ENCODE results near the gene ZFP36L2.

ZFP36L2 gene

GRCh38 chr2:43269074-43269572 is 42.7 kb upstream of the ZFP36L2 start:
- Histone ChIP-seq H3K4me1 (ENCODE audit: control insufficient read depth, insufficient read depth, low read length) (no peaks in the 10 kb centered on the region), H3K9me3 (ENCODE audit: control insufficient read depth, insufficient read depth, low read depth, low read length) (no peaks in the 10 kb centered on the region), H3K4me3 (ENCODE audit: low read depth, low read length) (no peak overlapping the region), H3K27ac (ENCODE audit: extremely low read depth, low read depth, low read length) (no peak overlapping the region), H3K36me3 (ENCODE audit: control insufficient read depth in 2 of 2, insufficient read depth in 1 of 2, low read length in 2 of 2) (no peaks in the 10 kb centered on the region; a peak in 1 of 3 replicates)
- ChIA-PET POLR2A (no interaction called here), CTCF (no interaction called here)
- TF ChIP-seq ZNF23 (tag by site-specific recombination; IDR thresholded peaks at IDR 0.05; ENCODE audit: borderline replicate concordance): no peak
- TF ChIP-seq ZNF660 (tag by site-specific recombination; IDR thresholded peaks at IDR 0.05): no peak
- no peak for TF ChIP-seq ZNF2 (tag by site-specific recombination; IDR thresholded peaks at IDR 0.05)
- no peak for TF ChIP-seq ZNF394 (tag by site-specific recombination; IDR thresholded peaks at IDR 0.05; ENCODE audit: borderline replicate concordance)
- no peak for TF ChIP-seq ZBTB11 (tag by site-specific recombination; conservative IDR thresholded peaks at IDR 0.05; ENCODE audit: low read depth)

GRCh38 chr2:43268066-43268953 is 41.9 kb upstream of the ZFP36L2 start:
- POLR2A ChIA-PET: no interaction called here
- Histone ChIP-seq H3K4me1 (ENCODE audit: control insufficient read depth, insufficient read depth, low read length) (no peaks in the 10 kb centered on the region), H3K27ac (ENCODE audit: extremely low read depth, low read depth, low read length) (no peak overlapping the region), H3K4me3 (ENCODE audit: low read depth, low read length) (no peak overlapping the region), H3K36me3 (ENCODE audit: control insufficient read depth in 2 of 2, insufficient read depth in 1 of 2, low read length in 2 of 2) (no peaks in the 10 kb centered on the region; a peak in 1 of 3 replicates), H3K9me3 (ENCODE audit: control insufficient read depth, insufficient read depth, low read depth, low read length) (no peaks in the 10 kb centered on the region)
- CTCF ChIA-PET: interaction anchor here (0.8 to 0.9 kb wide), 2 partner anchors 305 to 347 kb away, joined by 3 to 5 read pairs; no protein-coding TSS in a partner anchor
- TF ChIP-seq ZNF621 (tag by site-specific recombination; IDR thresholded peaks at IDR 0.05): no peak
- TF ChIP-seq ZNF184 (tag by site-specific recombination; IDR thresholded peaks at IDR 0.05): no peak
- no peak for TF ChIP-seq GLI2 (tag by site-specific recombination; IDR thresholded peaks at IDR 0.05; ENCODE audit: borderline replicate concordance, low read depth)
- no peak for TF ChIP-seq ZNF571 (tag by site-specific recombination; IDR thresholded peaks at IDR 0.05)
- TF ChIP-seq ZNF302 (tag by site-specific recombination; IDR thresholded peaks at IDR 0.05; ENCODE audit: low read depth): no peak
- TF ChIP-seq PRDM1 (tag by site-specific recombination; IDR thresholded peaks at IDR 0.05): no peak
- TF ChIP-seq ZNF24 (tag by site-specific recombination; IDR thresholded peaks at IDR 0.05): no peak
- no peak for TF ChIP-seq ZNF19 (tag by site-specific recombination; IDR thresholded peaks at IDR 0.05; ENCODE audit: low read depth)
- no peak for TF ChIP-seq TRIM28 (IDR thresholded peaks at IDR 0.05; ENCODE audit: borderline replicate concordance, low read length)
- no peak for TF ChIP-seq WT1 (tag by site-specific recombination; IDR thresholded peaks at IDR 0.05)

GRCh38 chr2:43267381-43267780 is 41.0 kb upstream of the ZFP36L2 start:
- TF ChIP-seq ZNF132 (tag by site-specific recombination; IDR thresholded peaks at IDR 0.05; ENCODE audit: borderline replicate concordance) (no peak), PRDM1 (tag by site-specific recombination; IDR thresholded peaks at IDR 0.05) (no peak), KLF8 (tag by site-specific recombination; IDR thresholded peaks at IDR 0.05) (no peak), ZFP41 (tag by site-specific recombination; IDR thresholded peaks at IDR 0.05; ENCODE audit: borderline replicate concordance) (no peak)
- Histone ChIP-seq H3K36me3 (ENCODE audit: control insufficient read depth in 2 of 2, insufficient read depth in 1 of 2, low read length in 2 of 2) (no peaks in the 10 kb centered on the region; a peak in 1 of 3 replicates), H3K4me3 (ENCODE audit: low read depth, low read length) (no peak overlapping the region), H3K9me3 (ENCODE audit: control insufficient read depth, insufficient read depth, low read depth, low read length) (no peaks in the 10 kb centered on the region), H3K27ac (ENCODE audit: extremely low read depth, low read depth, low read length) (no peak overlapping the region), H3K4me1 (ENCODE audit: control insufficient read depth, insufficient read depth, low read length) (no peaks in the 10 kb centered on the region)
- ChIA-PET POLR2A (no interaction called here), CTCF (interaction anchor here (0.8 to 0.9 kb wide), 2 partner anchors 306 to 346 kb away, joined by 3 to 5 read pairs; no protein-coding TSS in a partner anchor)
